Midbrain (tissue), 1 donor: ENCODE data around the gene ADM2.
A peak's percentile ranks its signal among the peaks of the same experiment; 100 is the strongest.
"Not testable (repeated sequence)": the region's sequence is repeated elsewhere in the genome, so short reads cannot be mapped to it uniquely, and the experiment has no call there.

Experiments used
- DNase-seq: peaks from one replicate; lab custom pipeline; 2025; lab: John Stamatoyannopoulos, UW

The ADM2 gene

DNA sequence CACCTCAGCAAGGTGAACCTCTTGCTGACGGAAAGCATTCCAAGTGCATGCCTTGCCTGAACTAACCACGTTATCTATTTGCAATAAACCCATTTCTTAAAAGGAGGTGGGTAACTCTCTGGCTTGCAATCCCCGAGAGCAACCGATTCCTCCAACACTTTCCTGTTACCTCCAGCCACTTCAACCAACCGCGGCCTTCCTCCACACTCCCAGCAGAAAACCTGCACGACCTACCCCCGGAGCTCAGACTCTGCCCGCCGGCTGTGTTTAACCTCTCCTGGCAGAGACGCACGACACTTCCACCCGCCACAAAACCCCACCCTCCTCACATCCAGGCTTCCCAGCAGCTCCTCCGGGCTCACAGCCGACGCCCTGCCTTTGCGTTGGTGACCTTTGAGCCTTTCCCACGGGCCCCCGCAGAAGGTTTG is 43.3 kb downstream of the ADM2 start:
- no peak for DNase-seq

DNA sequence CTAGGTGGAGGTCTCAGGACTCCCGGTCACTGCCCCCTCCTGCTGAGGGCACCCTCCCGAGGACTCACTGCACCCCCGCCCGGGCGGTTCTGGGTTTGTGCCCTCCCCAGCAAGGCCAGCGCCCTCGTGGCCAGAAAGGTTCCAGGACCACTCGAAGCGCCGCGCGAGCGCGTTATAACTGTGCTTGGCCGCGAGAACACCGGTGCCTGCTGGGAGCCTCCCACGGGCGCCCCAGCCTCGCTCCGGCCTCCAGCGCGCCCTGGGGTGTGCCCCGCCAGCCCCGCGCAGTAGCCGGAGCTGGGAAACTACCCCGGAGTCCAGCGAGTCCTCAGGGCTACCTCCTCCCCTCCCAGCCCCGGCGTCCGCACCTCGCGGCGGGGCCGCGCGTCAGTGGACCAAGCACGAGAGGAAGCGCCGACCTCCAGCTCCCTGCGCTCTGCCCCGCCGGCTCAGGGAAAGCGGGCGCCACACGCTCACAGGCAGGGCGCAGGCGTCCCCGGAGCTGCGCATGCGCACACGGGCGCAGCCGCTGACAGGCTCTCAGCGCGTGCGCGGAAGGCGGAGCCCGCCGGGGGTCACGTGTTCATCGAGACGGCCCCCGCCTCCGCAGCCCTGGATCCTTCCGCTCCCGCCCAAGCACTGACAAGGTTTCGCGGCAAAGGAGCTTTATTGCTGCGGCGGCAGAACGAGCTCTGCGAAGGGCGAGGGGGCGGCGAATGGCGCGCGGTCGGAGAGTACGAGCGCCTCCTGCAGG is 43.9 kb downstream of the ADM2 start, which contains the start of gene SCO2:
TSS of gene SCO2 (minus strand) at position 495 of the 754 bp plus-strand sequence. CDS start 1,187 bp downstream, outside the sequence.
- peak; percentile 96 for DNase-seq

DNA sequence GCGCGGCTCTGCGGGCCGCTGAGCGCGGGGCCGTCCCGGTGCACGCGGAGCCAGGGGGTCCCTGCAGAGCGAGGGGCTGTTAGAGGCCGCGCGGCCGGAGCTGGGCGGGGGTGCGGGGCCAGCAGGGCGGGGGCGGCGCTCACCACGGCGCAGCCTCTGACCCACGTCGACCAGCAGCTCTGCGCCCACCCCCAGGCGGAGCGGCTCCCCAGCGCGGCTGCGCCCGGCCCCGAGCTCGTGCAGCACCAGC is 44.4 kb downstream of the ADM2 start:
- DNase-seq = no peak

DNA sequence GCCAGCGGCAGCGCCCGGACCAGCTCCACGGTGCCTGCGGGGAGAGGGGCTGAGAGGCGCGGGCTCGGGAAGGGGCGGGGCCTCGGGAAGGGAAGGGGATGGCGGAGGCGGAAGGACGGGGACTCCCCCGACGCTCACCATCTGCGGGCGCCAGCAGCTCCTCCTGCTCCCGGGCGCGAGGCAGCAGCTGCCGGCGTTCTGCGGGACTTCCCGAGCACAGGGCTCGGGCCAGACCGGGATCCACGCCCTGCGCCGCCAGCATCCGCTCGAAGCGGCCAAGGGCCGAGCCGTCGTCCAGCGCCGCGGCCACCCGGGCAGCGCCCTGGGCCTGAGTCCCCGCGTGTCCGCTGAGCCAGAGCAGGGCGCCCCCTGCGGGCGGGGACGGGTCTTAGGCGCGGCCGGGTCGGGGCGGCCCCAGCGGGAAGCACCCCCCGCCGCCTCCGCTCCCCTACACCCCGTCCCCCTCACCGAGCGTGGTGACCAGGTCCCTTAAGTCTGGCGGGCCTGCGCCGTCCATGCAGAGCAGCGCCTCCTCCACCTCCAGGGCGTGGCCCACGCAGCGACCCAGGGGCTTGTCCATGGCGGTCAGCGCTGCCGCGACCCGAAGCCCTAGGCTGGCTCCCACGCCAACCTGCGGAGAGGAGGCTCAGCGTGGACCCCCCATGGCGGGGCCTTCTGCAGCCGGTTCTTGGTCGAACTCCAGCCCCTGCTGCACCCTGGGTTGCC is 44.9 kb downstream of the ADM2 start:
- peak; percentile 57 for DNase-seq

DNA sequence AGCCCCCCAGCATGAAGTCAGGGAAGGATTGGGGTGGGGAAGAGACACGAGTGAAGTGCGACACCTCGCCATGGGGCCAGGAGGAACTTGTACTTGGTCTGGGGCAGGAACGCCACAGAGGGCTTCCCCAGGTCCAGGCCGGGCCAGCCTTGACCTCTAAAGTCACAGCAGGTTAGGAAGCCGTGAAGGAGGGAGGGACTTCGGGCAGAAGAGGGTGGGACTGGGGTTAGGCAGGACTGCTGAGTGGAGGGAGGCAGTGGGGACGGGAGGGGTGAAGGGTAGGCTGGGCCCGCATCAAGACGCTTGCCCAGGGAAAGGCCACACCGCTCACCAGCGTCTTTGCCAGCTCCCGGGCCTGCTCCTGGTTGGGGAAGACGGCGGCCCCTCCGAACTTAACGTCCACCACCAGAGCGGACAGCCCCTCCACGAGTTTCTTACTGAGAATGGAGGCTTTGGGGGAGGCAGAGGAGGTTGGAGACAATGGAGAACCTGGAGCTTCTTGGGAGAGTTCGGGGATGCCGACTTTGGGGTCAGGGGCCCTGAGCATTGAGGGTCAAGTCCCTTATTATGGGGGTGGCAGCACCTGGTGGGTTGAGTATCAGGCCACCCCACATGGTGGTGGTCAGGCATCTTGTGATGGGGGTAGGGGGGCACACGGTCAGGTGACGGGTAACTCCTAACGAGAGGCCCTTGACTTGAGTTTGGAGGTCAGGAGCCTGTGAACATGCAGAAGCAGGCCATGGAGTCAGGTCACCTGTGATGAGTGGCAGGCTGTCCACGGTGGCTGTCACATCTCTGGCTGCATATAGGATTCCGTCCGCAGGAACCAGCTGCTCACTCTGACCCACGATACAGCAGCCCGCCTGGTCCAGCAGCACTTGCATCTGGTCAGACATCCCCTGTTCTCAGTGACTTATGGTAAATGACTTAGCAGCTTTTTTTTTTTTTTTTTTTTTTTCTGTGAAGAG is 45.8 kb downstream of the ADM2 start:
- DNase-seq = no peak

DNA sequence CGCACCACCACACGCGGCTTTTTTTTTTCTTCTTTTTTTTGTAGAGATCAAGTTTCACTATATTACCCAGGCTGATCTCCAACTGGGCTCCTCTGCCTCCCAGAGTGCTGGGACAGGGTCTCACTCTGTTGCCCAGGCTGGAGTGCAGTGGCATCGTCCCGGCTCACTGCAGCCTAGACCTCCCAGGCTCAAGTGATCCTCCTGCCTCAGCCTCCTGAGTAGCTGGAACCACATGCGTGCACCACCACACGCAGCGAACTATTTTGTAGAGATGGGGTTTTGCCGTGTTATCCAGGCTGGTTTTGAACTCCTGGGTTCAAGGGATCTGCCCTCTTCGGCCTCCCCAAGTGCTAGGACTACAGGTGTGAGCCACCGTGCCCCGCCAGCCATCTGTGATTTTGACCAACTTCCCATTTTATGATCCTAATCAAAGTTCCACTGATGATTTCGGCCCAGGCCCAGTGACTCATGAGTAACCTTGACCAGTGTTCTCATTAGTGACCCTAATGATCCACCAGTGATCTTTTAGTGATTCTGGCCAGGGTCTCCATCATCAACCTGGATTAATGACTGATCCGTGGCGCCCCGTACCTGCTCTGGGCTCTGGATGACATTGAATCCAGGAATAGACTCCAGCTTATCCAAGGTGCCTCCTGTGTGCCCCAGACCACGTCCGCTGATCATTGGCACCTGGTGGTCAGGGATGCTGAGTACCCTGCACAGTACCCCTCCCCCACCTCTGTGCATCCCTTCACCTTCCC is 46.8 kb downstream of the ADM2 start:
- DNase-seq = no peak

DNA sequence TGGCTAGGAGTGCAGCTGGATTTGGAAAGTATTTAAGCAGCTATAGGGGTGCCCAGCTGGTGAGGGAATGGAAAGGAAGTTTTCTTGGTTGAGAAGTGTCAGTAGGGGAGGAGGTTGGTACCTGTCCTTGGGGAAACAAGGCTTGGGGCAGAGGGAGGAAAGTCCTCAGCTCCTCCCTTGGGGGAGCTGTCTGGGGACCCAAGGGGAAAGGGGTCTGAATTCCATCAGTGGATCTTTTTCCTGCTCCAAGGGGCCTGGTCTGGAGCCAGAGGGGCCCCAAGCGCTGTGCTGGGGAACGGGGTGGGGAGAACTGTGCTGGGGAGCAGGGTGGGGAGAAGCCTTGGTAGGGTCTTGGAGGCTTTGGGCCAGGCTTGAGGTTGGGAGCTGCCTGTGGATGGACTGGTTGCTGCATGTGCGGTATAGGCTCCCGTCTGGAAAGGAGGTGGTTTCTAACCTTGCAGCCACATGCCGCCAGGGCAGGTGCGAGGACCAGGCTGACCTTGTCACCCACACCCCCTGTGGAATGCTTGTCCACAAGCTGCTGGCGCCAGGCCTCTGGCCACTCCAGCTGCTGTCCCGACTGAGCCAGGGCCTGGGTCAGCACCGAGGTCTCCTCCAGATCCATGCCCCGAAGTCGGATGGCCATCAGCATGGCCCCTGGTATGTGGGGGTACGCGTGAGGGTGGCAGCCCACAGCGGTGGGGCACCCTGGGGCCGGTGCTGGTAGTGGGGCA is 47.5 kb downstream of the ADM2 start:
- no peak for DNase-seq

DNA sequence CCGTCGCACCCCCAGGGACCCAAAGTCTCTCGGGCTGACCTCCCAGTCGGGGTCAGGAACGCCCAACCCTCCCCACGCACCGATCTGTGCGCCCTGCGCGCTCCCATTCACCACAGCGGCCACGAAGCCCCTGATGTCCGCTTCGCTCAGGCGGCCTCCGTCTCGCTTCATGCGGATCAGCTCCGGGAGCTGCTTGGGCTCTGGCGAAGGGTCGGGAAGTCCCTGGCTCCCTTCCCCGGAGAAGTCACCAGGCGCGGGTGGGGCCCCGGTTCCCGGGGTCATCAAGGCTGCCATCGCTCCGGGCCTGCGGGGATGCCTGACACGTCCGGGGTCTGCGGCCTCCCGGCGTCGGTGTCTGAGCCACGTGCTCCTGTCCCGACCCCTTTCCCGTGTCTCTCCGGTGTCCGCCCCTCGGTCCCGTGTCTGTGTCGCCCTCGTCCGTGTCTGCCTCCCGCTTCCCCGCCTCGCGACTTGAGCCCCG is 48.1 kb downstream of the ADM2 start:
- no peak for DNase-seq

DNA sequence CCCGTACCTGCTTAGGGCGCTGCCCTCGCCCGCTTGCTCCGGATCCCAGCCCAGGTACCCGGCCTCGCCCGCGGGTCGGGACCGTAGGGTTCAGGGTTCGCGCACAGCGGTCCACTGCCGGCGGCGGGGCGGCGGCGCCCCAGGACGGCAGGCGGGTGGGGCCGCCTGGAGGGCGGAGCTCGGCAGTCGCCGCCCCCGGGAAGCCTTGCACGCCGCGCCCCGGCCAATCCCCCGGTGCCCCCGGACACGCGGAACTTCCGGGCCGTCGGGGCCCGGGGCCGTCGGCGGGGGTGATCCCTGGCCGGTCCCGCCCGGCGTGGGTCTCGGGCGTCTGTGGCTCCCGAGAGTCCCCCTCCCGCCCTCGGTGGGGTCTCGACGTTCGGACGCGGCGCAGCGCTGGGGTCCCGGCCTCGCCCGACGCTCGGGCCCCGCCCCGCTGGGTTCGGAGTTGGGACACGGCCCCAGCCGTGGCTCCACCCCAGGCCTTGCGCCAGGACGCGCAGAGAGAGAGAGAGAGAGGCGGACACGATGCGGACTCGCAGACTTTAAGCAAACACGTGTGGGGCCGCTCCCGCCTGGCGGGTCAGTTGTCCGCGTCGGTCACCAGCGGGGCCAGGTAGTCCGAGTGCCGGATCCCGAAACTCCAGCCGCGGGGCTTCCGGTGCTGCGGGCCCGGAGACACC is 48.7 kb downstream of the ADM2 start, which contains the start of gene TYMP:
TSS of gene TYMP (minus strand) at position 116 of the 683 bp plus-strand sequence. CDS start 303 bp downstream, outside the sequence.
- DNase-seq = no peak

DNA sequence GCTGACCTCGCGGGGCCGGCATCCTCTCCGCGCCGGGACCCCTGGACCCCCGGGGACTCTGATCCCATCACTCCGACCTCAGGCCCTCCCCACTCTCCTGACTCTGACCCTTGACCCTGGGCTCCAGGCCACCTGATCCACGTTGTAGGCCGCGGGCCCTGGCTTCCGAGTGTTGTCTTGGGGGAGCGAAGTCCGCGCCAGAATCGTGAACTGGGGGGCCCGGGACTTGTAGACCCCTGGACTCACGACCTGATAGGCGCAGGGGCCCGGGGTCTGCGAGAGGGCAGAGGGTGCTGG is 49.2 kb downstream of the ADM2 start:
- DNase-seq = no peak

DNA sequence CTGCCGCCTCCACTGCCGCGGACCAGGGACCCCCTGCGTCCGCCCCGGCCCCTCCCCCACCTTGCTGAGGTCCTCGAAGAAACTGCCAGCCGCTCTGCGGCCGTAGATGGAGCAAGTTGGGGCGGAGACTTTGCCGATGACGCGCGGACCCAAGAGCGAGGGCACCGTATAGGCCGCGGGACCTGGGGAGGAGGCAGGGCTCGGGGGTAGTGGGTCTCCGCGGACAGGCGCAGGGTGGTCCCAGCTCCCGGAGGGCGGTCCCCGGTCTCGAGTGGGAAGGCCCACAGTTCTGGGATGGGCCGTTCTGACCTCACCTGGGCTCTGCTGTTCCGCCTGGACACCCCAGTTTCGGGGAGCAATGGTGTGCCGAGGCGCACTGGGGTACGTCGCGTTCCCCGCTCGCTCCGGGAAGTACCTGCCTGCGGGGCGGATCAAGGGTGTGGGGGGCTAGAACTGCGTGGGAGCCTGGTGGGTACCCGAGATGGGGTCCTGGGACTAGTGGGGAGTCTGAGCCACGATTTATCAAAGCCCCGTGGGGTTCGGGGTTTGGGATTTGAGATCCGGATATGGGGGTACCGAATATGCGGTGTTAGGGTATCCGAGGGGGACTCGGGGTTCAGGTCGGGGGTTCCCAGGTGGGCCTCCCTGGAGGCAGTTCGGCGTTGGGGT is 49.7 kb downstream of the ADM2 start:
- no peak for DNase-seq

DNA sequence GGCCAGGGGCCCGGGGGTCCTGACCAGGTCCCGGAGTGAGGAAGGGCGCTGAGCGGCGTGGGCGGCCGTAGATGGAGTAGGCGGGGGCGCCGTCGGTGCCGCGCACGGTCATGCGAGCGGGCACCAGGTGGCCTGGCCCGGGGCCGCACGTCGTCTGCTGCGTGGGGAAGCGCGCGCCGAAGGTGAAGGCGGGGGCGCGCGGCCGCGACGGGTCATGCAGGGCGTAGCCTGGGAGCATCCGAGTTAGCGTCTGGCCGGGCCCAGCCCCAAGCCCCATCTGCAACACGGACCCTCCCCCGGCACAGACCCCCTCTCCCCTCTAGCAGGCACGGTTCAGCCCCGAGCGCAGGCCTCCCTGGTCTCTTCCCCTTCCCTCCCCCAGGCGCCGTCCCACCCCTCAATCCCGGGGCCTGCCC is 50.2 kb downstream of the ADM2 start:
- no peak for DNase-seq

DNA sequence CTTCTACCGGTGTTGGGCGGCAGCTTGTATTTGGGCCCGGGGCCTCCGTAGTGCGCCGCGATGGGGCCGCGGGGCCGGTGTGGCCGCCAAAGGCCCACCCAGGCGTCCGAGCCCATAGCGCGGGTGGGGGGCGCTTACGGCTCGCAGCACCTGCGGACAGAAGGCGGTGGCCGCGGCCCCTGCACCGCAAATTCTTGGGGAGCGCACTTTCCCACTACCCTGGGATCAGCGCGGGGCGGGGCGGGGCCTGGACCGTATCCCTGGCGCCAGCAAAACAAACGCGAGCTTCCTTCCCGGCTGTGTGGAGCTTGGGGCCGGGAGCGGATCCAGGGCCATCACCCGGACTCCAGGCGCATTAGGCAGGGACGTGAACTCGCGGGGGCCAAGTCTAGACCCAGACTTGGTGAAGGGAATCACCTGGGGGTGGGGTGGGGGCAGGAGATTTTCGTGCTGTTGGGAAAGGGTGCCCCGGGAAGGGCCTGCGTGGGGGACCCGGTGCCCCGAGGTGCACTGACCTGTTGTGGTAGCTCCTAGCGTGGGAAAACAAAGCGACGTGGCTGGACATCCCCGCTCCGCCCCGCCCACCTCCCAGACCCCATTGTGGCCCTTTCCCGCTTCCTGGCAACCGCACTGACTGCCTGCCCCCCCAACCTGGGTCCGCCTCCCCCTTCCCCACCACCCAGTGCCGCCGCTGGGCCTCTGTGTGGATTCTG is 50.8 kb downstream of the ADM2 start:
- DNase-seq = no peak

DNA sequence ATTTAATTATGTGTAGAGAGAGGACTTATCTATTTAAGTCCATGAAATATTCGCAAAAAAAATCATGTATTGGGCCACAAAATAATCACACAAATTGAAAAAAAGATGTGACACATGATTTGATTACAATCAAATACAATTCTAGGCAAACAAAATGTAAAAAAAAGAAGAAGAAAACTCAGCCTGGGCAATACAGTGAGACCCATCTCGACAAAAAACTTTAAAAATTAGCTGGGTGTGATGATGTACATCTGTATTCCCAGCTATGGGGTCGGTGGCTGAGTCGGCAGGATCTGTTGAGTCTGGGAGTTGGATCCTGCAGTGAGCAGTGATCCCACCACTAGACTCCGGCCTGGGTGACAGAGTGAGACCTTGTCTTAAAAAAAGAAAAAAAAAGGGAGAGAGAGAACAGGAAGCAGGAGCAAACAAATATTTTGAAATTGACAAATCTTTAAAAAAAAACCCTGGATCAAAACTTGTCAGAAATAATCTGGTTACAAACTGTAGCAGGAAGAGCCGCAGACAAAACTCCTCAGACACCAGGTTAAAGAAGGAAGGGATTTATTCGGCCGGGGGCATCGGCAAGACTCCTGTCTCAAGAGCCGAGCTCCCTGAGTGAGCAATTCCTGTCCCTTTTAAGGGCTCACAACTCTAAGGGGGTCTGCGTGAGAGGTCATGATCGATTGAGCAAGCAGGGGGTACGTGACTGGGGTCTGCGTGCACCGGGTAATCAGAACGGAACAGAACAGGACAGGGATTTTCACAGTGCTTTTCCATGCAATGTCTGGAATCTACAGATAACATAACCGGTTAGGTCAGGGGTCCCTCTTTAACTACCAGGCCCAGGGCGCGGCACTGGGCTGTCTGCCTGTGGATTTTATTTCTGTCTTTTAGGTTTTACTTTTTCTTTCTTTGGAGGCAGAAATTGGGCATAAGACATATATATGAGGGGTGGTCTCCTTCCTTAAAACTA is 51.8 kb downstream of the ADM2 start:
- DNase-seq = no peak

DNA sequence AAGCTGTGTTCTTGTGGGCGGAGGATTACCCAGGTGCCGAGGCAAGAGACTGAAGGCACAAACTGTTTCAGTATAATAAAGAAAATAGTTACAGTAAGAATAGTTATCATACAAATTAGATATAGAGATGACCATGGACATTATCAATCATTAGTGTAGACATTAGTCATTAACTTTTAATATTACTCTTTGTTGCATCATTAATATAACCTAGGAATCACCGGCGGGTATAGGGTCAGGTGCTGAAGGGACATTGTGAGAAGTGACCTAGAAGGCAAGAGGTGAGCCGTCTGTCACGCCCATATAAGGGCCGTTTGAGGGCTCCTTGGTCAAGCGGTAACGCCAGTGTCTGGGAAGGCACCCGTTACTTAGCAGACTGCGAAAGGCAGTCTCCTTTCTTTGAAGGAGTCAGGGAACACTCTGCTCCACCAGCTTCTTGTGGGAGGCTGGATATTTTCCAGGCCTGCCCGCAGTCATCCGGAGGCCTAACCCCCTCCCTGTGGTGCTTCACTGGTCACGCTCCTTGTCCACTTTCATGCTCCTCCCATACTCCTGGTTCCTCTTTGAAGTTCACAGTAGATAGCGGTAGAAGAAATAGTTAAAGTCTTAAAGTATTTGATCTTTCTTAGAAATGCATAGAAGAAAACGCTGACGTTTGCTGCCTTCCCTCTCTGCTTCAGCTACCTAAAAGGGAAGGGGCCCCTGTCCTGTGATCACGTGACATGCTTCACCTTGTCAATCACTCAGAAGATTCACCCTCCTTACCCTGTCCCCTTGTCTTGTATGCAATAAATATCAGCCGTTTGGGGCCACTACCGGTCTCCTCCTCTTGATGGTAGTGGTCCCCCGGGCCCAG is 52.7 kb downstream of the ADM2 start:
- DNase-seq = not testable (repeated sequence)

DNA sequence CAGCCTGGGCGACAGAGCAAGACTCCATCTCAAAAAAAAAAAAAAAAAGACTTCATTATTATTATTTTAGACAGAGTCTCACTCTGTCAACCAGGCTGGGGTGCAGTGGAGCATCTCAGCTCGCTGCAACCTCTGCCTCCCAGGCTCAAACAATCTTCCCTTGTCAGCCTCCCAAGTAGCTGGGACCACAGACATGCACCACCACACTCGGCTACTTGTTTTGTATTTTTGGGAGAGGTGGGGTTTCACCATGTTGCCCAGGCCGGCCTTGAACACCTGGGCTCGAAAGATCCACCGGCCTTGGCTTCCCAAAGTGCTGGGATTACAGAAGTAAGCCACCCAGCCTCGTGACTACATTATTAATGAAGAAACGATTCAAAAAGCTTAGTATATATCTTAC is 53.8 kb downstream of the ADM2 start:
- no peak for DNase-seq
